Rectal smooth muscle tissue (tissue), 1 donor: ENCODE data around the gene CDC73.

Source experiments
- H3K27ac ChIP-seq: one replicate; pipeline ENCODE4 v1.7.0; 2013; ENCODE audit warnings: low read depth, low read length, inconsistent platforms
- H3K27me3 ChIP-seq: one replicate; pipeline ENCODE4 v1.7.0; 2013; ENCODE audit warnings: low read length; ENCODE audit not compliant: control insufficient read depth, insufficient read depth
- H3K36me3 ChIP-seq: one replicate; pipeline ENCODE4 v1.7.0; 2013; ENCODE audit warnings: low read length; ENCODE audit not compliant: control insufficient read depth, insufficient read depth
- H3K4me1 ChIP-seq: one replicate; pipeline ENCODE4 v1.7.0; 2013; ENCODE audit warnings: low read length; ENCODE audit not compliant: control insufficient read depth, insufficient read depth
- H3K4me3 ChIP-seq: one replicate; pipeline ENCODE4 v1.7.0; 2013; ENCODE audit warnings: low read length
- H3K9ac ChIP-seq: one replicate; pipeline ENCODE4 v1.7.0; 2013; ENCODE audit warnings: low read length

Gene CDC73

DNA sequence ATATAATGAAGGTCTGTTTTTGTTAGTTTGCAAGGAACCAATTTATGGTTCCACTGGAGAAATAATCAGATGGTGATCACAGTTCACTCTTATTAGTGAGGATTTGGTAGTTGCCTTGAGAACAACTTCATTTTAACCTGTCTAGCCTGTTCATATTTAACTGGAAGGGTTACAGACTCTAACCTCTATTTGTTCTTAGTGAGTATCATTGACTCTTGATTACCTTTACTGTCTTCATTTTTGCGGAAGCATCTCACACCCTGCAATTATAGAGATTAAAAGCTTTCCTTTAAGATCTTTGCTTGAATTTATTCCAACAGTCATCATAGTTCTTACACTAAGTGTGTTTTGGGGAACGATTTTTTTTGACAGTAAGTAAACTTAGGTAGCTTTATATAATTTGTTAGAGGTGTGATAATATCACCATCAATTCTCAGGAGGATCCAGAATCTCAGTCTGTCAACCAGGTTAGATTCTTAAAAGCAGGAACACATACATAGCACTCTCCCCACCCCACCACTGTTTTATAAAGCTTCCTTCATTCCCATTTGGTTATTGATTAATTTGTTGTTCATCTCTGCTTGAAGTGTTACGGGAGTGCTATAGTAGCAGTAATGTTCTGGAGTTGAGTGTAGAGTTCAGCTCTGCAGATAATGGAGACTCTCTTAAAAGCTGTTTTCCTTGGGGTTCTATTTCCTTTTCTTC is 34.4 kb downstream of the CDC73 start:
- H3K4me3 ChIP-seq, result no peak overlapping the region
- H3K4me1 ChIP-seq, result peaks cover 3% of the 10 kb centered on the region
- H3K36me3 ChIP-seq, result peaks cover 5% of the 10 kb centered on the region
- H3K9ac ChIP-seq, result no peak overlapping the region
- H3K27ac ChIP-seq, result no peak overlapping the region
- no peaks in the 10 kb centered on the region for H3K27me3 ChIP-seq

- Histone ChIP-seq H3K4me1 (peaks cover 3% of the 10 kb centered on the region), H3K9ac (no peak overlapping the region), H3K27me3 (no peaks in the 10 kb centered on the region), H3K4me3 (no peak overlapping the region), H3K36me3 (peaks cover 5% of the 10 kb centered on the region), H3K27ac (no peak overlapping the region)
These were observed 35.0 kb downstream of the CDC73 start for GRCh38 chr1:193156822-193157142.

- Histone ChIP-seq H3K27me3 (no peaks in the 10 kb centered on the region), H3K36me3 (peaks cover 5% of the 10 kb centered on the region), H3K4me3 (no peak overlapping the region), H3K9ac (no peak overlapping the region), H3K4me1 (peaks cover 3% of the 10 kb centered on the region), H3K27ac (no peak overlapping the region)
These were observed 35.5 kb downstream of the CDC73 start for GRCh38 chr1:193157360-193157759.

DNA sequence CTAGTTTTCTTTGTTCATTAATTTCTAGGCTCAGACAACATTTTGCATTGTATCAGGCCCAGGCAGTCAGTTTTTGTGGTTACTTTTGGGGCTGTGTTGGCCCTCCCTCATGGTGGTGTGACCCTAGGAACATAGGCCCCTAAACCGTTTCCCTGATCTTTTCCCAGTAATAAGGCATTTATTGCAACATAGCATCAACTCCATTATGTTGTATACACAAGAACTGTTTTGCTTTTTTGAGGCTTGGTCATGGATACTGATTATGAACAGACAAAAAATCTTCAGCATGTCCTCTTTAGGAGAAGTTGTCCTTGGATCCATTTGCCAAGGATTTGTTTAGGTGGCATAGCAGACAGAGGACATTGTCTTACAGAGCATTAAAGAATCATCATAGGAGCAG is 54.3 kb downstream of the CDC73 start:
- no peaks in the 10 kb centered on the region for H3K27me3 ChIP-seq
- no peak overlapping the region for H3K9ac ChIP-seq
- no peak overlapping the region for H3K4me3 ChIP-seq
- H3K27ac ChIP-seq, result no peak overlapping the region
- H3K4me1 ChIP-seq, result no peaks in the 10 kb centered on the region
- no peaks in the 10 kb centered on the region for H3K36me3 ChIP-seq

- Histone ChIP-seq H3K36me3 (no peaks in the 10 kb centered on the region), H3K4me1 (peaks cover 3% of the 10 kb centered on the region), H3K9ac (no peak overlapping the region), H3K27me3 (no peaks in the 10 kb centered on the region), H3K4me3 (no peak overlapping the region), H3K27ac (no peak overlapping the region)
These were observed 55.0 kb downstream of the CDC73 start for GRCh38 chr1:193176788-193177187.

- Histone ChIP-seq H3K36me3 (no peaks in the 10 kb centered on the region), H3K27ac (no peak overlapping the region), H3K27me3 (no peaks in the 10 kb centered on the region), H3K4me3 (no peak overlapping the region), H3K9ac (no peak overlapping the region), H3K4me1 (peaks cover 11% of the 10 kb centered on the region)
These were observed 57.3 kb downstream of the CDC73 start for GRCh38 chr1:193179094-193179493.

DNA sequence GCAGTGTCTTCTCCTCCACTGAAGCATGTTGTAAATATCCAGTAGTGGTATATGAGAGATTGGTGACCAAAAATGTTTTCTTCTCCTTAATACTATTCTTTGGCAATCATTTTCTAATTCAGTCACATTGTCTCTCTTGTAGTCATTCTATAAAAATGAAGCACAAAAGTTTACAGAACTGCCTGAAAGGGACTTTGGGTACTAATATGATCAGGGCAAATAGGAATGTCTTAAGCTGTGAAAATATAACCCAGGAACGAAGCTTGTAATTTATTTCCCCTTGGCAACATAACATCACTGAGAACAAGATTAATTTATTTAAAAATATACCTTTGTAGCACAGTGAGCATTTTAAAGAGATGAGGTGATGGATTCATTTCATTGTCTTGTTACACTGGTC is 59.7 kb downstream of the CDC73 start:
- Histone ChIP-seq H3K27ac (peak overlapping the region; percentile 28), H3K4me1 (peaks cover 15% of the 10 kb centered on the region), H3K4me3 (no peak overlapping the region), H3K27me3 (no peaks in the 10 kb centered on the region), H3K36me3 (no peaks in the 10 kb centered on the region), H3K9ac (no peak overlapping the region)

DNA sequence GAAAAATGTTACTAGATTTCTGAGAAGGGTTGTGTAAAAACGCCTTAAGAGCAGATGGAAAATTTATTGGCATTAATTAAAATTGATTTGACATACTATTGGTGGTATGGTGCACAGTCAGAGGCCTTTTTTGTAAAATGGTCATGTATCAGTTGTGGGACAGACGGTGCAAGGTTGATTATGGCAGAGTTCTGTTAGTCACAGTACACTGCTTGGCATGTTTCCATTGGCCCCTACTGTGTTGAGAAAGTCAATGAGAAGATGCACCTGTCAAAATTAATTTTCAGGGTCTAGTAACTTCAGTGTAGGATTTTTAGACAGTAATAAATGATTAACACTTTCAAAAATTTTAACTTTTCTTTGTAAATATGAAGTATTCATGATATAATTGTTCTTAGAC is 60.2 kb downstream of the CDC73 start:
- Histone ChIP-seq H3K4me1 (peaks cover 15% of the 10 kb centered on the region), H3K36me3 (no peaks in the 10 kb centered on the region), H3K27ac (no peak overlapping the region), H3K9ac (no peak overlapping the region), H3K27me3 (no peaks in the 10 kb centered on the region), H3K4me3 (no peak overlapping the region)

DNA sequence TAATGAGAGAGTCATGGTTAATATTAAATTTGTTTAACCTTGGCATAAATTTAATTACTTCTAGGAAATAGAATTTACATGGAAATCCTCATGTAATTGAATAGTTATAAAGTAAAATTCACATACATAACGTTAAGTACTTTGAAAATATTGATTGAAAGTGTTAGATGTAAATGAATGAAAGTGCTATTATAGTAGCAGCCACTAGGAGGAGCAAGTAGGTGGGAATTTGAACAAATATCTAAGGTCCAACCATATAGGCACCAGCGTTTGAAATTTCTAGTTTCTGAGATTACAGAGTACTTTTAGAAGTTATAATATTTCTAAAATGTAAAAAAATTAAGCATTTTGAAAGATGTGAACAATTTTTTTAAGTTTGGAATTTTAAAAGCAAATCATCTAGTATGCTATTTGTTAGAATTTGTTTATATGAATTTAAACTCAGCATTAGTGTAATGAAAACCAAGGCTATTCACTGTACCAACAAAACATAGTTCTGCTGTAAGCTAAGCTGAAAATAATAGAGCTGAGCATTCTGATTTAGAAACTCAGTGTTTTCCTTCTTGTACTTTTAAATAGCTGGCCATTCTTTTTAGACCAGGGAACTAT is 61.3 kb downstream of the CDC73 start:
- Histone ChIP-seq H3K27me3 (no peaks in the 10 kb centered on the region), H3K27ac (no peak overlapping the region), H3K36me3 (no peaks in the 10 kb centered on the region), H3K4me3 (no peak overlapping the region), H3K9ac (no peak overlapping the region), H3K4me1 (peaks cover 23% of the 10 kb centered on the region)

DNA sequence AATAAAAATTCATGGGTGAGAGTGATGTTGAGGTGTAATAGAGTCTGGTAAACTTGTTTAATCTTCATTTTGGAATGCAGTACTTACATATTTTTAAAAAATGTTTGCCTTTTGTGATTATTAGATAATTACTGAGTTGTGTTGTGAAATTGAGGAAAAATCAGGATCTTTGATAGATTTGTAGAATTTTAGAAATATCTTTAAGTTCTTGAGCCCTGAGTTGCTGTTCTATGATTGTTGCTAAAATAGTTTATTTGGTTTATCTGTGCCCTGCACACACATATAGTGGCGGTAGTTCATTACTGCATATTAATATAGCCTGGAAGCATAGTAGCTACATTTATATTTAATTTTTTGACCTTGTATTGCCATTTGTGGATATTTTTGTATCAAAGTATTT is 62.9 kb downstream of the CDC73 start:
- H3K27me3 ChIP-seq, result no peaks in the 10 kb centered on the region
- H3K36me3 ChIP-seq, result no peaks in the 10 kb centered on the region
- H3K27ac ChIP-seq, result no peak overlapping the region
- no peak overlapping the region for H3K4me3 ChIP-seq
- H3K4me1 ChIP-seq, result peaks cover 24% of the 10 kb centered on the region
- no peak overlapping the region for H3K9ac ChIP-seq

GRCh38 chr1:193185211-193185610 is 63.4 kb downstream of the CDC73 start:
- Histone ChIP-seq H3K27ac (no peak overlapping the region), H3K4me3 (no peak overlapping the region), H3K36me3 (no peaks in the 10 kb centered on the region), H3K9ac (no peak overlapping the region), H3K27me3 (no peaks in the 10 kb centered on the region), H3K4me1 (peaks cover 26% of the 10 kb centered on the region)

- Histone ChIP-seq H3K4me1 (peaks cover 33% of the 10 kb centered on the region), H3K36me3 (no peaks in the 10 kb centered on the region), H3K27me3 (no peaks in the 10 kb centered on the region), H3K4me3 (peak within 1 kb of the TSS; percentile 44), H3K27ac (peak within 1 kb of the TSS; percentile 20), H3K9ac (no peak within 1 kb of the TSS)
These were observed 64.3 kb downstream of the CDC73 start, which contains the start of gene B3GALT2 for GRCh38 chr1:193185901-193186731. TSS of gene B3GALT2 (minus strand) at chr1:193186613. CDS start at chr1:193181562, 5,051 bp downstream.
